ENCODE data around the gene NXPH3.
"Not testable (repeated sequence)": the region's sequence is repeated elsewhere in the genome, so short reads cannot be mapped to it uniquely, and the experiment has no call there.

The NXPH3 gene

GRCh38 chr17:49555495-49556222 lies 20.0 kb upstream of the NXPH3 start:
- no peak for DNase-seq

- DNase-seq, result peak; percentile 86 to 87
These were observed 19.3 kb upstream of the NXPH3 start for GRCh38 chr17:49556223-49556943.

DNA sequence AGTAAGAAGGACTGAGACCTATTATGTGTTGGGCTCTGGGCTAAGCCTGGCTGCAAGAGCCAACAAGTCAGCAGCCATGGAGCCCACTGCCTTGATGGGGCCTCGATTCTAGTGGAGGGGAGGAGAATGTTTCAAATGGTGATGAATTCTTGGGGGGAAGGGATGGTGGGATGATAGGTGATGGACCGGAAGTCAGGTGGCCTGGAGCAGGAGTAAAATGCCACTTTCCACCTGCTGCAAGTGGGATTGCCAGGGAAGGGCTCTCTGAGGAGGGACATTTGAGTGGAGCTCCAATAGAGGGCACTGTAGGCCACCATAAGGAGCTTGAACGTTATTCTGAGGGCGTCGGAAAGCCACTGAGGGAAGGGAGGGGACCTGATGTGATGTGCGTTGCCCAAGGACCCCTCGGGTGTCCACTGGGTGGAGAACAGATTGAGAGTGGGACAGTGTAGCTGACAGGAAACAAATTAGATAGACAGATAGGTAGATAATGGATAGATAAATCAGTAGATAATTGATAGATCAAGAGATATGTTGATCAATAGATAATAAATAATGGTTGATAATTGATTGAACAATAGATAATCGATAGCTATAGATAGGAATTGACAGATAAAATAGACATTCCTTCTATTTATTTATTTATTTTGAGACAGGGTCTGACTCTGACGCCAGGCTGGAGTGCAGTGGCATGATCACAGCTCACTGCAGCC lies 18.2 kb upstream of the NXPH3 start:
- DNase-seq, result peak; percentile 30 to 56

DNA sequence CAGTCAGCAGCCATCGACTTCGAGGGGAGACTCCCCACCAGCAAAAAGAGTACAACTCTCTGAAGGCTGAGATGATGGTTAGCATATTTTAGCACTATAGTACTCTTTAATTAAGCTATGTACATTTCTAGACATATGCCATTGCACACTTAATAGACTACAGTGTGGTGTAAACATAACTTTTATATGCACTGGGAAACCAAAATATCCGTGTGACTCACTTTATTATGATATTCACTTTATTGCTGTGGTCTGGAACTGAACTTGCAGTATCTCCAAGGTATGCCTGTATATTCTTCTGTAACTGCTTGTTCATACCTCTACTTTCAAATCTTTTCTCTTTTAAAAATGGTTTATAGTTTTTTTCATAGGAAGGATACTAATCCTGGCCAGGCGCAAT lies 11.0 kb upstream of the NXPH3 start:
- no peak for DNase-seq

DNA sequence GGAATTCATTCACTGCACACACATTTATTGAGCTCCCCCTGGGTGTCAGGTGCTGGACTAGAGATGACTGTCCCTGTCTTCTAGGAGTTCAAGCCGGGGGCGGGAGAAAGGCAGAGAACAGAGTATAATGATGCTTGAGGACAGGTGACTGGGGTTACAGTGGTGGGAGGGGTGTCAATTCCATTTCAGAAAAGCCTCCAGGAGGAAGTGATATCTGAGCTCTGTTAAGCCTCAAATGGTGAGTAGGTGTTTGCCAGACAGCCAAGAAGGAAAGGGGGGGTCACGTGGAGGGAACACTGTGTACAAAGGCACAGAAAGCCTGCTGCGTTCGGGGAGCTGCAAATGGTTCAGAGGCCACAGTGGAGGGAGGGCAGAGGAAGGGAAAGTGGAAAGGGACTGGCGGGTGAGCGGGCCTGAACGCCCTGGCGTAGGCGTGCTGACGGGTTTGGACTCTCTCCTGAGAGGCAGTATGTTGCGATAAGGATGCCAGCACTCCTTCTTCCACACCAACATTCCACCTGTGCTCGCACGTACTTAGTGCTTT lies 9.7 kb upstream of the NXPH3 start:
- DNase-seq, result peak in 1 of 2 experiments; percentile 42

DNA sequence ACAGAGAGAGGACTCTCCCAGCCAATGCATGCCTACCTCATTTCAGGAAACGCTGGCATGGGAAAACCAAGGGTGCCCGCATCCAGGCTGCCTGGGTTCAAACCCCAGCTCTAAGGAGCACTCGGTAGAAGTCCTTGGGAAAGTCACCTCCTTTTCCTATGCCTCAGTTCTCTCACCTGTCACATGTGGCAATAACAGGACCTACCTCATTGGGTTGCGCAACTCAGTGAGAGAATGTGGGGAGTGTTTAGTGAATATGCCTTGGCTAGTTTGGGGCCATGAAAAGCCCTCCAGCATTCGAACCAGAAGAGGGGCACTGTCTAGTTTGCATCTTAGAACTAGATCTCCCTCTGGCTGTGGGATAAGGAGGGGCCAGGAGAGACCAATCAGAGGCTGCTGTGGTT lies 9.0 kb upstream of the NXPH3 start:
- no peak for DNase-seq

GRCh38 chr17:49567104-49567521 lies 8.6 kb upstream of the NXPH3 start:
- no peak for DNase-seq

DNA sequence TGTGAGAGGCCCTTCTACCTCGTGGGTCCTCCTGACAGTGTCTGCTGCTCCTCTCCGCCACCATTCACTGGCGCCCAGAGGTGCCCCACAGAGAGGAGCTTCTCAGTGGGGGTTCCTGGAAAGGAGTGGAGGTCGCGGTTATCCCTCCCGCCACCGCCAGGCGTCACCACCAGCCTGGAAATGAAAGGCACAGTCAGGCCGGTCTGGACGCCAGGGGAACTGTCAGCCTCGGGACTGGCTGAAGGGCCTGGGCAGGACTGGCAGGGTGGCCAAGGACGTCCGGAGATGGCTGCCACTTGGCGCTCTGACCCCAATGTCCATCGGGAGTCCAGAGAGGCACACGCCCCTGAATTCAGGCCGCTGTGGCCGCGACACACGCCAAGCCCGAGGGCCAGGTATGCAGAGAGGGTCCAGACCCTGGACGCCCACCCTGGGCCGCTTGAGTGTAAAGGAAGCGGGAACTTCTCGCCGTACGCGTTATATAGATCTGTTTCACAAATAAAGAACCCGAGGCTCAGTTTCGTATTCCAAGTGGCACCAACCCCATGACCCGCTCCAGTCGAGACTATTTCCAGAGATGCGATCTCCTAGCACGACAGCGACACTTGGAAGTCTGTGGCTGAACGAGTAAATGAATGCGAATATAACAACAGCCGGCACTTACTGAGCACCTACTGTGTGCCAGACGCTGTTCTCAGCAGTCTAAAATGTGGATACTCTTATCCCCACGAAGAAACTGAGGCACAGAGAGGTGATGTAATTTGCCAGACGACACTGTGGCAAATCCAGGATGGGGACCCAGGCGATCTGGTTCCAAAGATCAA lies 7.6 kb upstream of the NXPH3 start:
- DNase-seq, result peak; percentile 90 to 93

DNA sequence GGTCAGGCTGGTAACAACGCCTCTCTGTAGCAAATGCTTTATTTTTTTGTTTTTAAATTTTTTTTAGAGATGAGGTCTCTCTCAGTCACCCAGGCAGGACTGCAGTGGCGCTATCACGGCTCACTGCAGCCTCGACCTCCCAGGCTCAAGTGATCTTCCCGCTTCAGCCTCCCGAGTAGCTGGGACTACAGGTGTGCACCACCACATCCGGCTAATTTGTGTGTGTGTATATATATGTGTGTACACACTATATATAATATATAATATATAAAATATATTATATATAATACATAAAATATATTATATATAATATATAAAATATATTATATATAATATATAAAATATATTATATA lies 7.0 kb upstream of the NXPH3 start:
- not testable (repeated sequence) for DNase-seq

GRCh38 chr17:49570540-49571242 lies 5.0 kb upstream of the NXPH3 start:
- no peak for DNase-seq

DNA sequence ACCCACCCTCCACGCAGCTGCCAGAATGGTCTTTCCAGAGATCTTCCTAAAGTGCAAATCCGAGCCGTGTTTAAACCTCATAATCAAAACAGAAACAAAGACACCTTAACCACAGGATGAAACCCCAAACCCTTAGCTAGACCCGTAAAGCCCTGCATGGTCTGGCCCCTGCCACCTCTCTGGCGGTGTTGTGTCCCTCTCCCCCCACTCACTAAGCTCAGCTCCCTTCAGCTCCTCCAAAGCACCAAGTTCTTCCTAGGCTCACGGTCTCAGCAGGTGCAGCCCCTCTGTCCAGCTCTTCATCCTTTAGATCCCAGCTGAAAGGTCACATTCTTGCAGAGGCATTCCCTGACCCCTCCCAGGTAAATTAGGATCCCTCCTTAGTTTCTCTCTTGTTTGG lies 4.4 kb upstream of the NXPH3 start:
- no peak for DNase-seq

DNA sequence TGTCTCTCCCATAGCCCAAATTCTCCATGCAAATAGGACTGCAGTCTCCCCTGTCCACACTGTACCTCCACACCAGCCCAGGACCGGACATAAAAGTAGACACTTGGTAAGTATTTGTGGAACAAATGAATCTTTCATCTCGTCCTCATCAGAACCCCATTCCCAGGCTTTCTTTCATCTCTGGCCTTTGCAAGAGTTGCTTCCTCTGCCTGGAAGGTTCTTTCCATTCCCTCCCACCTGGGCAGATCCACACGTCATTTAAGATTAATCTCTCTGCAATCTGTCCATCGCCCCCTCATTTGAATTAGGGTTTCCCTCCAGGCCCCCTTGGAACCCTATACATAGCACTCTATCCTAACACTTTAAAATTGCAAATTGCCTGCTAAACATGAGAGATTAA lies 3.9 kb upstream of the NXPH3 start:
- DNase-seq, result no peak

DNA sequence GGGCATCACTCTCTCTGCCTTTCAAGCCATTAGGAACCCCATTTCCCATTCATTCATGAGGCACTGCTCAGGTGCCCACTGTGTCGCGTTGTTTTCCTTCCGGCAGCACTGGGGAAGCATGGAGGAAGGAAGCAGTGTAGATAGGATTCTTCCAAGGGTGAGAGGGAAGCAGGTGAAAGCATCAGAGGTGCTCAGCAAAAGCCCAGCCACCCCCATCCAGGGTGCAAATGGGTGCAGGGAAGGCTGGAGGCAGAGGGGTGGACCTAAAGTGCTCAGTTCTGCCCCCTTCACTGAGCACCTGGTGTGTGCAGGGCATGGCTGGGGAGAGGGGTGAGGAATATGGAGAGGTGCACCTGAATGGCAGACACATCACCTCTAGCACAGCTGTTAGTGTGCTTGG lies 3.4 kb upstream of the NXPH3 start:
- DNase-seq, result no peak

- no peak for DNase-seq
These were observed 2.8 kb upstream of the NXPH3 start for GRCh38 chr17:49572806-49573420.

- no peak for DNase-seq
These were observed 2.0 kb upstream of the NXPH3 start for GRCh38 chr17:49573510-49574322.

- DNase-seq, result no peak
These were observed 1.3 kb upstream of the NXPH3 start for GRCh38 chr17:49574323-49574781.

- no peak for DNase-seq
These were observed 559 bp upstream of the NXPH3 start for GRCh38 chr17:49574945-49575678.

GRCh38 chr17:49576088-49576916 lies 631 bp downstream of the NXPH3 start:
- DNase-seq, result no peak
